Panc1 (cell line): ENCODE measurements around the gene ZNF440.

Experiments used
- POLR2AphosphoS5 ChIP-seq: IDR thresholded peaks from 2 replicates; pipeline ENCODE4 v1.6.1; 2012; ENCODE audit warnings: mild to moderate bottlenecking, low read depth, low read length, moderate library complexity
- SIN3A ChIP-seq: IDR thresholded peaks from 2 replicates; pipeline ENCODE4 v1.6.1; 2012; ENCODE audit warnings: low read depth, mild to moderate bottlenecking, low read length, moderate library complexity, borderline replicate concordance; ENCODE audit not compliant: insufficient read depth
- TCF7L2 ChIP-seq: IDR thresholded peaks from 2 replicates; pipeline ENCODE4 v1.6.1; 2011; ENCODE audit warnings: mild to moderate bottlenecking, low read depth, low read length, inconsistent platforms
- TF ChIP-seq, protein P1 (sequence below): fragments of 450-650 bp; IDR thresholded peaks from 2 replicates; pipeline ENCODE4 v1.5.1; 2017; ENCODE audit warnings: mild to moderate bottlenecking
- TF ChIP-seq, protein P2 (sequence below), 2 experiments: IDR thresholded peaks; 2 replicates each; pipeline ENCODE4 v1.6.1; 2011 to 2012; ENCODE audit warnings: low read depth in 2 of 2, control low read depth in 1 of 2, low read length in 1 of 2, mild to moderate bottlenecking in 1 of 2, moderate library complexity in 1 of 2; ENCODE audit not compliant: insufficient read depth in 1 of 2

DNA sequence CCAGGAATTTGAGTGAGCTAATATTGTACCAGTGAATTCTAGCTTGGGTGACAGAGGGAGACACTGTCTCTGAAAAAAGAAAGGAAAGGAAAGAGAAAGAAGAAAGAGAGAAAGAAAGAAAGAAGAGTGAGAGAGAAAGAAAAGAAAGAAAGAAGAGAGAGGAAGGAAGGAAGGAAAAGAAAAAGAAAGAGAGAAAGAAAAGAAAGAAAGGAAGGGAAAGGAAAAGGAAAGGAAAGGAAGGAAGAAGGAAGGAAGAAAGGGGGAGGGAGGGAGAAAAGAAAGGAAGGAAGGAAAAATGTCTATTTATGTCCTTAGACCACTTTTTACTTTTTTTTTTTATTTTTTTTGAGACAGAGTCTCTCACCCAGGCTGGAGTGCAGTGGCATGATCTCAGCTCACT lies 21.1 kb upstream of the ZNF440 start:
- TF ChIP-seq, protein P1, sequence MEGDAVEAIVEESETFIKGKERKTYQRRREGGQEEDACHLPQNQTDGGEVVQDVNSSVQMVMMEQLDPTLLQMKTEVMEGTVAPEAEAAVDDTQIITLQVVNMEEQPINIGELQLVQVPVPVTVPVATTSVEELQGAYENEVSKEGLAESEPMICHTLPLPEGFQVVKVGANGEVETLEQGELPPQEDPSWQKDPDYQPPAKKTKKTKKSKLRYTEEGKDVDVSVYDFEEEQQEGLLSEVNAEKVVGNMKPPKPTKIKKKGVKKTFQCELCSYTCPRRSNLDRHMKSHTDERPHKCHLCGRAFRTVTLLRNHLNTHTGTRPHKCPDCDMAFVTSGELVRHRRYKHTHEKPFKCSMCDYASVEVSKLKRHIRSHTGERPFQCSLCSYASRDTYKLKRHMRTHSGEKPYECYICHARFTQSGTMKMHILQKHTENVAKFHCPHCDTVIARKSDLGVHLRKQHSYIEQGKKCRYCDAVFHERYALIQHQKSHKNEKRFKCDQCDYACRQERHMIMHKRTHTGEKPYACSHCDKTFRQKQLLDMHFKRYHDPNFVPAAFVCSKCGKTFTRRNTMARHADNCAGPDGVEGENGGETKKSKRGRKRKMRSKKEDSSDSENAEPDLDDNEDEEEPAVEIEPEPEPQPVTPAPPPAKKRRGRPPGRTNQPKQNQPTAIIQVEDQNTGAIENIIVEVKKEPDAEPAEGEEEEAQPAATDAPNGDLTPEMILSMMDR, result no peak
- no peak for TF ChIP-seq SIN3A
- TF ChIP-seq POLR2AphosphoS5, result no peak
- TF ChIP-seq, protein P2, sequence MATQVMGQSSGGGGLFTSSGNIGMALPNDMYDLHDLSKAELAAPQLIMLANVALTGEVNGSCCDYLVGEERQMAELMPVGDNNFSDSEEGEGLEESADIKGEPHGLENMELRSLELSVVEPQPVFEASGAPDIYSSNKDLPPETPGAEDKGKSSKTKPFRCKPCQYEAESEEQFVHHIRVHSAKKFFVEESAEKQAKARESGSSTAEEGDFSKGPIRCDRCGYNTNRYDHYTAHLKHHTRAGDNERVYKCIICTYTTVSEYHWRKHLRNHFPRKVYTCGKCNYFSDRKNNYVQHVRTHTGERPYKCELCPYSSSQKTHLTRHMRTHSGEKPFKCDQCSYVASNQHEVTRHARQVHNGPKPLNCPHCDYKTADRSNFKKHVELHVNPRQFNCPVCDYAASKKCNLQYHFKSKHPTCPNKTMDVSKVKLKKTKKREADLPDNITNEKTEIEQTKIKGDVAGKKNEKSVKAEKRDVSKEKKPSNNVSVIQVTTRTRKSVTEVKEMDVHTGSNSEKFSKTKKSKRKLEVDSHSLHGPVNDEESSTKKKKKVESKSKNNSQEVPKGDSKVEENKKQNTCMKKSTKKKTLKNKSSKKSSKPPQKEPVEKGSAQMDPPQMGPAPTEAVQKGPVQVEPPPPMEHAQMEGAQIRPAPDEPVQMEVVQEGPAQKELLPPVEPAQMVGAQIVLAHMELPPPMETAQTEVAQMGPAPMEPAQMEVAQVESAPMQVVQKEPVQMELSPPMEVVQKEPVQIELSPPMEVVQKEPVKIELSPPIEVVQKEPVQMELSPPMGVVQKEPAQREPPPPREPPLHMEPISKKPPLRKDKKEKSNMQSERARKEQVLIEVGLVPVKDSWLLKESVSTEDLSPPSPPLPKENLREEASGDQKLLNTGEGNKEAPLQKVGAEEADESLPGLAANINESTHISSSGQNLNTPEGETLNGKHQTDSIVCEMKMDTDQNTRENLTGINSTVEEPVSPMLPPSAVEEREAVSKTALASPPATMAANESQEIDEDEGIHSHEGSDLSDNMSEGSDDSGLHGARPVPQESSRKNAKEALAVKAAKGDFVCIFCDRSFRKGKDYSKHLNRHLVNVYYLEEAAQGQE (IDR thresholded peaks at IDR 0.05; ENCODE audit: insufficient read depth in 1 of 2, low read depth in 2 of 2, low read length in 1 of 2), result no peak
- TF ChIP-seq TCF7L2, result no peak
